ENCODE data around the gene LZTS3. TPM values are rescaled to one million over a fixed set of nuclear protein-coding genes. Genes with fewer than 3 reads are reported as not detected.
"Not testable (repeated sequence)": the region's sequence is repeated elsewhere in the genome, so short reads cannot be mapped to it uniquely, and the experiment has no call there.

The LZTS3 gene
- total RNA-seq, 1 donor from 2014 or later = 11.3 TPM

- no peak for DNase-seq (ENCODE audit: low read depth)
- no peak for FAIRE-seq
- H3K27me3 ChIP-seq (ENCODE audit: control insufficient read depth, insufficient read depth, low read length) = no peaks in the 10 kb centered on the region
- no peak for TF ChIP-seq CTCF (IDR thresholded peaks at IDR 0.05; ENCODE audit: insufficient read depth, low read length, severe bottlenecking)
- no peak overlapping the region for H3K4me3 ChIP-seq (ENCODE audit: low read depth, low read length)
- H3K36me3 ChIP-seq (ENCODE audit: control insufficient read depth, insufficient read depth, low read length) = peaks cover 1% of the 10 kb centered on the region
These were observed 44.9 kb downstream of the LZTS3 start for GRCh38 chr20:3128275-3128984.

DNA sequence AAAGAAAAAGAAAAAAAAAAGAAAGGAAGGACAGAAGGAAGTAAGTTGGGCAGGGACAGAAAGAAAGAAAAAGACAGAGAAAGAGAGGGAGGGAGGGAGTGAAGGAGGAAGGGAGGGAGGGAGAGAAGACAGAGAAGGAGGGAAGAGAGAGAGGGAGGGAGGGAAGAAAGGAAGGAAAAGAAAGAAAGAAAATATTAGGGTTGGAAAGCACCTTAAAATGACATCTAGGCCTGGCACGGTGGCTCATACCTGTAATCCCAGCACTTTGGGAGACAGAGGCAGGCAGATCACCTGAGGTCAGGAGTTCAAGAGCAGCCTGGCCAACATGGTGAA lies 46.9 kb downstream of the LZTS3 start:
- DNase-seq (ENCODE audit: low read depth) (no peak), FAIRE-seq (no peak)
- no peaks in the 10 kb centered on the region for H3K27me3 ChIP-seq (ENCODE audit: control insufficient read depth, insufficient read depth, low read length)
- no peak for TF ChIP-seq CTCF (IDR thresholded peaks at IDR 0.05; ENCODE audit: insufficient read depth, low read length, severe bottlenecking)
- H3K36me3 ChIP-seq (ENCODE audit: control insufficient read depth, insufficient read depth, low read length) = peaks cover 3% of the 10 kb centered on the region
- no peak overlapping the region for H3K4me3 ChIP-seq (ENCODE audit: low read depth, low read length)

DNA sequence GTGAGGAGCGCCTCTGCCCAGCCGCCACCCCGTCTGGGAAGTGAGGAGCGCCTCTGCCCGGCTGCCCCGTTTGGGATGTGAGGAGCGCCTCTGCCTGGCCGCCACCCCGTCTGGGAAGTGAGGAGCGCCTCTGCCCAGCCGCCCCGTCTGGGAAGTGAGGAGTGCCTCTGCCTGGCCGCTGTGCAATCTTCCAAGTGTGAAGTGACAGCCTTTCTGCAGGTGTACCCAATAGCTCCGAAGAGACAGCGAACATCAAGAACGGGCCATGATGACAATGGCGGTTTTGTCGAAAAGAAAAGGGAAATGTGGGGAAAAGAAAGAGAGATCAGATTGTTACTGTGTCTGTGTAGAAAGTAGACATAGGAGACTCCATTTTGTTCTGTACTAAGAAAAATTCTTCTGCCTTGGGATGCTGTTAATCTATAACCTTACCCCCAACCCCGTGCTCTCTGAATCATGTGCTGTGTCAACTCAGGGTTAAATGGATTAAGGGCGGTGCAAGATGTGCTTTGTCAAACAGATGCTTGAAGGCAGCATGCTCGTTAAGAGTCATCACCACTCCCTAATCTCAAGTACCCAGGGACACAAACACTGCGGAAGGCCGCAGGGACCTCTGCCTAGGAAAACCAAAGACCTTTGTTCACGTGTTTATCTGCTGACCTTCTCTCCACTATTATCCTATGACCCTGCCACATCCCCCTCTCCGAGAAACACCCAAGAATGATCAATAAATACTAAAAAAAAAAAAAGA lies 47.4 kb downstream of the LZTS3 start:
- H3K27me3 ChIP-seq (ENCODE audit: control insufficient read depth, insufficient read depth, low read length); FAIRE-seq; H3K4me3 ChIP-seq (ENCODE audit: low read depth, low read length); H3K36me3 ChIP-seq (ENCODE audit: control insufficient read depth, insufficient read depth, low read length); DNase-seq (ENCODE audit: low read depth): not testable (repeated sequence)

GRCh38 chr20:3124773-3125560 lies 48.4 kb downstream of the LZTS3 start:
- H3K4me3 ChIP-seq (ENCODE audit: low read depth, low read length); DNase-seq (ENCODE audit: low read depth); H3K36me3 ChIP-seq (ENCODE audit: control insufficient read depth, insufficient read depth, low read length); H3K27me3 ChIP-seq (ENCODE audit: control insufficient read depth, insufficient read depth, low read length); FAIRE-seq: not testable (repeated sequence)

GRCh38 chr20:3124163-3124562 lies 49.2 kb downstream of the LZTS3 start:
- FAIRE-seq; DNase-seq (ENCODE audit: low read depth); H3K27me3 ChIP-seq (ENCODE audit: control insufficient read depth, insufficient read depth, low read length); H3K36me3 ChIP-seq (ENCODE audit: control insufficient read depth, insufficient read depth, low read length); H3K4me3 ChIP-seq (ENCODE audit: low read depth, low read length): not testable (repeated sequence)

DNA sequence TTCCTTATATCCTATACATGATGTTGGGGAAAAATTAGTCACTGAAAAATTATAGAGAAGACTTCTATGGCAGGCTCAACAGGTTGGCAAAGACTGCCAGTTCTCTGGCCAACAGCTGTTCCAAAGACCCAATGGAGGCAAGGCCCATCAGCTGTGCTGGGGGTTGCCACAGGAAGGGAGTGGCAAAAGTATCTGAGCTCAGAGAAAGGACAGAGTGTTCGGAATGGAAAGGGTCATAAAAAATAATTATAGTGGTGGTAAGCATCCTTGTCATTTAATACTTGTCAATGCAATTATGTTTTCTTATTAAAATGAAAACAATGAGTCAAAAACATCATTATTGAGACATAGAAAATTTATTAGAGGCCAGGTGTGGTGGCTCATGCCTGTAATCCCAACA lies 49.8 kb downstream of the LZTS3 start:
- Histone ChIP-seq H3K4me3 (ENCODE audit: low read depth, low read length) (no peak overlapping the region), H3K36me3 (ENCODE audit: control insufficient read depth, insufficient read depth, low read length) (peaks cover 8% of the 10 kb centered on the region), H3K27me3 (ENCODE audit: control insufficient read depth, insufficient read depth, low read length) (no peaks in the 10 kb centered on the region)
- no peak for DNase-seq (ENCODE audit: low read depth)
- TF ChIP-seq CTCF (IDR thresholded peaks at IDR 0.05; ENCODE audit: insufficient read depth, low read length, severe bottlenecking) = no peak
- no peak for FAIRE-seq

GRCh38 chr20:3121955-3122610 lies 51.3 kb downstream of the LZTS3 start:
- Histone ChIP-seq H3K4me3 (ENCODE audit: low read depth, low read length) (no peak overlapping the region), H3K36me3 (ENCODE audit: control insufficient read depth, insufficient read depth, low read length) (peaks cover 8% of the 10 kb centered on the region), H3K27me3 (ENCODE audit: control insufficient read depth, insufficient read depth, low read length) (no peaks in the 10 kb centered on the region)
- no peak for TF ChIP-seq CTCF (IDR thresholded peaks at IDR 0.05; ENCODE audit: insufficient read depth, low read length, severe bottlenecking)
- FAIRE-seq (no peak), DNase-seq (ENCODE audit: low read depth) (no peak)

Data from bronchial epithelial cell (primary cell).